Loucy (cell line): Measurements from ENCODE around the gene GCLC.

Experiments
- EZH2phosphoT487 ChIP-seq: fragments of 200-600 bp; IDR thresholded peaks from 2 replicates; pipeline ENCODE4 v1.6.1; 2018; ENCODE audit warnings: antibody characterized with exemption, mild to moderate bottlenecking, moderate library complexity, borderline replicate concordance
- TF ChIP-seq, protein P1 (sequence below): fragments of 200-600 bp; sonication (generic); conservative IDR thresholded peaks from 2 replicates; pipeline ENCODE4 v1.5.1; 2014; ENCODE audit warnings: mild to moderate bottlenecking, antibody characterized with exemption, low read length

DNA sequence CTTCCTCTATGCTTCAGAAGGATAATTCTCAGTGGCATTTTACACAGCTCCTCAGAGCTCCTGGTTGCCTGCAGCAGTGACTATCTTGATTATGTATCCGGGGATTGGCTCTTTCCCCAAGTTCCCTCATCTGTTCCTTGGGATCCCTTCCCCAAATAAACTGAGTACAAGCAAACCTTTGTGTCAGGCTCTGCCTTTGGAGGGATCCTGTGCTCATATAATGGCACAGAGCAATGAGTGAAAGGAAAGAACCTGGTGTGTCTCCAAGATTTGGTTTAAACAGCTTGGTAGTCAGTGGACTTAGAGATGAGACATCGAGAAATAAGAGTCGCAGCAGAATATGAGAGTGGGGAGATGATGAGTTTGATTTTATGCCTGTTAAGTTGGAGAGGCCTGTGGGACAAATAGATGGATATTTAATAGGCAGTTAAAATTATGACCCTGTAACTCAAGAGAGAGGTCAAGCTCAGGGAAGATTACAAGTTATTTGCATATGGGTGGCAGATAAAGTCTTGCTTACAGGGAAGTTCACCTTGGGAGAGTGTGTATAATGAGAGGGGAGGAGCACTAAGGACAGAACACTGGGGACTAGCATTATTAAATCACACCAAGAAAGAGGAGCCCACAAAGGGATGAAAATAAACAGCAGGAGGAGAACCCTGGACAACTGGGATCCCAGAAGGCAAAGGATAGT, 44.1 kb upstream of the GCLC start:
- TF ChIP-seq EZH2phosphoT487: no peak
- TF ChIP-seq, protein P1, sequence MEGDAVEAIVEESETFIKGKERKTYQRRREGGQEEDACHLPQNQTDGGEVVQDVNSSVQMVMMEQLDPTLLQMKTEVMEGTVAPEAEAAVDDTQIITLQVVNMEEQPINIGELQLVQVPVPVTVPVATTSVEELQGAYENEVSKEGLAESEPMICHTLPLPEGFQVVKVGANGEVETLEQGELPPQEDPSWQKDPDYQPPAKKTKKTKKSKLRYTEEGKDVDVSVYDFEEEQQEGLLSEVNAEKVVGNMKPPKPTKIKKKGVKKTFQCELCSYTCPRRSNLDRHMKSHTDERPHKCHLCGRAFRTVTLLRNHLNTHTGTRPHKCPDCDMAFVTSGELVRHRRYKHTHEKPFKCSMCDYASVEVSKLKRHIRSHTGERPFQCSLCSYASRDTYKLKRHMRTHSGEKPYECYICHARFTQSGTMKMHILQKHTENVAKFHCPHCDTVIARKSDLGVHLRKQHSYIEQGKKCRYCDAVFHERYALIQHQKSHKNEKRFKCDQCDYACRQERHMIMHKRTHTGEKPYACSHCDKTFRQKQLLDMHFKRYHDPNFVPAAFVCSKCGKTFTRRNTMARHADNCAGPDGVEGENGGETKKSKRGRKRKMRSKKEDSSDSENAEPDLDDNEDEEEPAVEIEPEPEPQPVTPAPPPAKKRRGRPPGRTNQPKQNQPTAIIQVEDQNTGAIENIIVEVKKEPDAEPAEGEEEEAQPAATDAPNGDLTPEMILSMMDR: no peak
